Kidney epithelial cell (primary cell): ENCODE measurements around the gene ST3GAL5. TPM values are rescaled to one million over a fixed set of nuclear protein-coding genes. Genes with fewer than 3 reads are reported as not detected.

ENCODE experiments used
- DNase-seq: peaks from one replicate; pipeline ENCODE4 v3.0.0-alpha.2; 2010; ENCODE audit warnings: low read depth
- H3K27me3 ChIP-seq: 2 replicates; pipeline ENCODE4 v1.6.0; 2011; ENCODE audit warnings: low read length; ENCODE audit not compliant: control insufficient read depth, insufficient read depth
- H3K36me3 ChIP-seq: 2 replicates; pipeline ENCODE4 v1.5.1; 2011; ENCODE audit warnings: low read length; ENCODE audit not compliant: control insufficient read depth, insufficient read depth
- H3K4me3 ChIP-seq: 2 replicates; pipeline ENCODE4 v1.5.1; 2011; ENCODE audit warnings: low read depth, mild to moderate bottlenecking, control low read depth, low read length
- CTCF ChIP-seq: IDR thresholded peaks from 2 replicates; pipeline ENCODE4 v1.5.1; 2011; ENCODE audit warnings: mild to moderate bottlenecking, moderate library complexity, low read length, control low read depth, inconsistent platforms; ENCODE audit not compliant: insufficient read depth, poor library complexity, severe bottlenecking
- total RNA-seq: library from RNA; depleted of rRNA; stranded (reverse); fragments of >200 nt; gene quantifications from 2 replicates; pipeline ENCODE4 v1.2.3, GENCODE V29; 2015

Gene ST3GAL5
- total RNA-seq, 1 donor from 2014 or later, result 3.0 TPM

GRCh38 chr2:85920810-85921545 is 32.2 kb upstream of the ST3GAL5 start:
- DNase-seq, result no peak
- Histone ChIP-seq H3K27me3 (no peaks in the 10 kb centered on the region), H3K4me3 (no peak overlapping the region), H3K36me3 (no peaks in the 10 kb centered on the region)
- no peak for TF ChIP-seq CTCF

GRCh38 chr2:85917887-85918795 is 29.4 kb upstream of the ST3GAL5 start:
- no peaks in the 10 kb centered on the region for H3K27me3 ChIP-seq
- no peak for TF ChIP-seq CTCF
- no peaks in the 10 kb centered on the region for H3K36me3 ChIP-seq
- DNase-seq, result no peak
- H3K4me3 ChIP-seq, result no peak overlapping the region

GRCh38 chr2:85915606-85916303 is 27.0 kb upstream of the ST3GAL5 start:
- Histone ChIP-seq H3K4me3 (no peak overlapping the region), H3K36me3 (no peaks in the 10 kb centered on the region), H3K27me3 (no peaks in the 10 kb centered on the region)
- no peak for DNase-seq
- no peak for TF ChIP-seq CTCF

- no peaks in the 10 kb centered on the region for H3K36me3 ChIP-seq
- no peaks in the 10 kb centered on the region for H3K27me3 ChIP-seq
- no peak overlapping the region for H3K4me3 ChIP-seq
- no peak for TF ChIP-seq CTCF
- no peak for DNase-seq
These were observed 26.1 kb upstream of the ST3GAL5 start for GRCh38 chr2:85914922-85915321.

GRCh38 chr2:85913884-85914881 is 25.4 kb upstream of the ST3GAL5 start:
- no peak for TF ChIP-seq CTCF
- Histone ChIP-seq H3K36me3 (no peaks in the 10 kb centered on the region), H3K4me3 (no peak overlapping the region), H3K27me3 (no peaks in the 10 kb centered on the region)
- DNase-seq, result no peak
